SU-DHL-6 (cell line): ENCODE measurements around the gene HCFC1.
A peak's percentile ranks its signal among the peaks of the same experiment; 100 is the strongest.

ENCODE experiments used
- H2AFZ ChIP-seq: fragments of 200-600 bp; sonication (generic); 2 replicates; pipeline ENCODE4 v1.6.1; 2014; ENCODE audit warnings: low read depth, mild to moderate bottlenecking, moderate library complexity, mixed read lengths, antibody characterized with exemption, low read length; ENCODE audit not compliant: severe bottlenecking
- H3F3A ChIP-seq: fragments of 200-600 bp; shearing (Covaris generic); 2 replicates; pipeline ENCODE4 v1.6.0; 2016; ENCODE audit warnings: antibody characterized with exemption, mild to moderate bottlenecking; ENCODE audit not compliant: insufficient read depth
- H3K27ac ChIP-seq: fragments of 200-600 bp; sonication (generic); 2 replicates; pipeline ENCODE4 v1.5.1; 2016; ENCODE audit warnings: low read depth, mild to moderate bottlenecking, low read length, moderate library complexity, mixed read lengths
- H3K27me3 ChIP-seq: fragments of 200-600 bp; sonication (generic), shearing (Covaris generic); 2 replicates; pipeline ENCODE4 v1.6.0; 2014; ENCODE audit warnings: mild to moderate bottlenecking, low read length
- H3K36me3 ChIP-seq: fragments of 200-600 bp; sonication (generic); 2 replicates; pipeline ENCODE4 v1.6.1; 2014; ENCODE audit warnings: mild to moderate bottlenecking, low read length, mixed read lengths
- H3K4me2 ChIP-seq: fragments of 300-600, 200-600 bp; shearing (Covaris generic), sonication (generic); 2 replicates; pipeline ENCODE4 v1.6.0; 2014; ENCODE audit warnings: low read length, low read depth, mild to moderate bottlenecking; ENCODE audit not compliant: poor library complexity, severe bottlenecking
- H3K4me3 ChIP-seq: fragments of 200-600 bp; sonication (generic); 2 replicates; pipeline ENCODE4 v1.5.1; 2014; ENCODE audit warnings: antibody characterized with exemption, low read length, mild to moderate bottlenecking, mixed read lengths; ENCODE audit not compliant: insufficient read depth, poor library complexity, severe bottlenecking
- H3K79me2 ChIP-seq: fragments of 200-600 bp; sonication (generic); 2 replicates; pipeline ENCODE4 v1.6.1; 2014; ENCODE audit warnings: mild to moderate bottlenecking, low read length, moderate library complexity; ENCODE audit not compliant: insufficient read depth
- H3K9ac ChIP-seq: fragments of 200-600 bp; sonication (generic); 2 replicates; pipeline ENCODE4 v1.7.0; 2014; ENCODE audit warnings: mild to moderate bottlenecking, low read length
- H3K9me2 ChIP-seq: fragments of 200-600 bp; sonication (generic); replicated peaks from 2 replicates; pipeline ENCODE4 v1.6.1; 2014; ENCODE audit warnings: low read length; ENCODE audit not compliant: insufficient read depth
- H3K9me3 ChIP-seq: fragments of 200-600 bp; sonication (generic); 2 replicates; pipeline ENCODE4 v1.6.1; 2014; ENCODE audit warnings: low read length, mixed read lengths; ENCODE audit not compliant: insufficient read depth
- H4K20me1 ChIP-seq: fragments of 200-600 bp; sonication (generic); 2 replicates; pipeline ENCODE4 v1.6.1; 2014; ENCODE audit warnings: low read depth, mild to moderate bottlenecking, antibody characterized with exemption, low read length, moderate library complexity, mixed read lengths
- CTCF ChIP-seq: fragments of 200-600 bp; sonication (generic); IDR thresholded peaks from one replicate; pipeline ENCODE4 v1.5.1; 2017; ENCODE audit warnings: antibody characterized with exemption, mild to moderate bottlenecking, low read length, moderate library complexity; ENCODE audit not compliant: insufficient read depth, poor library complexity, severe bottlenecking
- EZH2phosphoT487 ChIP-seq: fragments of 200-600 bp; sonication (generic), shearing (Covaris generic); conservative IDR thresholded peaks from 2 replicates; pipeline ENCODE4 v1.6.1; 2018; ENCODE audit warnings: mild to moderate bottlenecking, antibody characterized with exemption, low read length, moderate library complexity, mixed read lengths

HCFC1 gene

DNA sequence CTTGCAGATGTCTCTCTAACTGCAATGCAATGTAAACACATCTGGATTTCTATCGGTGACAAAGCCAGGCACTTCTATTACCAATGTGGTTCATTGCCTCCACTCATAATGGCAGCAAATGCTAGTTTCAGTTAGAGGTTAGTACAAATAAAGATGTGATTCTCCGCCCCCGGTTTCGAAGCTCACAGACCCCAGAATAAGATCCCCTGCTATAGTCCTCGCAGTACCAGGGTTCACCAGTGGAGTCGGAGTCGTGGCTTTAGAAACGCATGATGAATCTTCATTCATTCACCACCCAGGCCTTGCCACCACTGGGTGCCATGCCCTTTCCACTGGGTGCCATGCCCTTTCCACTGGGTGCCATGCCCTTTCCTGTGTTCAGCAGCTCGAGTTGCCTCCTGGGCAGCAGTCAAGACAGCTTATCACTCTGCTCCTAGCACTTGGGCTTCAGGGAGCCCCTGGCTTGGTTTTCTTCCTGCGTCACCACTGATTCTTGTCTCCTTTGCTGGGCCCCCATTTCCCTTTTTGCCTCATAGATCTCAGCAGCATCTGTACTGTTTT lies 33.3 kb downstream of the HCFC1 start:
- Histone ChIP-seq H3K27ac (no peak overlapping the region), H3K79me2 (peaks cover 13% of the 10 kb centered on the region), H4K20me1 (no peaks in the 10 kb centered on the region), H3K4me3 (no peak overlapping the region), H3K9me3 (no peaks in the 10 kb centered on the region), H3K36me3 (no peaks in the 10 kb centered on the region), H3K9ac (no peak overlapping the region), H3K27me3 (no peaks in the 10 kb centered on the region), H3K4me2 (no peak overlapping the region), H2AFZ (no peak overlapping the region), H3F3A (0 out of 2 replicates have a peak, but pooled peaks cover 5% of the 10 kb centered on the region), H3K9me2 (no peaks in the 10 kb centered on the region)
- TF ChIP-seq EZH2phosphoT487, result no peak
- TF ChIP-seq CTCF, result no peak

GRCh38 chrX:153937056-153937455 lies 34.6 kb downstream of the HCFC1 start:
- 0 out of 2 replicates have a peak, but pooled peaks cover 5% of the 10 kb centered on the region for H3F3A ChIP-seq
- TF ChIP-seq CTCF, result no peak
- no peak for TF ChIP-seq EZH2phosphoT487
- no peak overlapping the region for H2AFZ ChIP-seq
- H3K4me3 ChIP-seq, result no peak overlapping the region
- no peaks in the 10 kb centered on the region for H3K36me3 ChIP-seq
- H3K79me2 ChIP-seq, result peaks cover 19% of the 10 kb centered on the region
- H4K20me1 ChIP-seq, result no peaks in the 10 kb centered on the region
- no peak overlapping the region for H3K9ac ChIP-seq
- H3K9me3 ChIP-seq, result no peaks in the 10 kb centered on the region
- no peaks in the 10 kb centered on the region for H3K27me3 ChIP-seq
- H3K9me2 ChIP-seq, result no peaks in the 10 kb centered on the region
- no peak overlapping the region for H3K27ac ChIP-seq
- no peak overlapping the region for H3K4me2 ChIP-seq

GRCh38 chrX:153935326-153935851 lies 36.2 kb downstream of the HCFC1 start:
- Histone ChIP-seq H3K9me3 (no peaks in the 10 kb centered on the region), H3K9ac (peak overlapping the region; percentile 71), H3K4me2 (peak overlapping the region; percentile 71), H3K4me3 (peak overlapping the region; percentile 60), H3F3A (0 out of 2 replicates have a peak, but pooled peaks cover 5% of the 10 kb centered on the region), H3K79me2 (peaks cover 19% of the 10 kb centered on the region), H3K27ac (no peak overlapping the region), H4K20me1 (no peaks in the 10 kb centered on the region), H3K9me2 (no peaks in the 10 kb centered on the region), H3K27me3 (no peaks in the 10 kb centered on the region), H3K36me3 (no peaks in the 10 kb centered on the region), H2AFZ (peak overlapping the region; percentile 85)
- TF ChIP-seq EZH2phosphoT487, result no peak
- TF ChIP-seq CTCF, result no peak
